Measurements from ENCODE around the gene TNFAIP2. TPM values are rescaled to one million over a fixed set of nuclear protein-coding genes. Genes with fewer than 3 reads are reported as not detected.
A peak's percentile ranks its signal among the peaks of the same experiment; 100 is the strongest.

TNFAIP2 gene
- total and polyA plus RNA-seq, 2 experiments from 2014 or later, result 9.9 to 14.1 TPM

GRCh38 chr14:103160321-103161053 lies 37.2 kb downstream of the TNFAIP2 start:
- DNase-seq (ENCODE audit: low spot score) (no peak), ATAC-seq (no peak)
- H3K4me3 ChIP-seq, result no peak overlapping the region
- Mint-ChIP-seq H3K9me3 (peaks cover 36% of the 10 kb centered on the region), H3K4me3 (no peak overlapping the region), H3K27ac (no peak overlapping the region), H3K36me3 (ENCODE audit: low read depth) (peaks cover 10% of the 10 kb centered on the region), H3K27me3 (ENCODE audit: insufficient read depth, low read depth, poor library complexity) (peaks cover 13% of the 10 kb centered on the region), H3K4me1 (peaks cover 3% of the 10 kb centered on the region; the same call in 2 of the 3 replicates)
- no peaks in the 10 kb centered on the region for H3K27me3 ChIP-seq (ENCODE audit: insufficient read depth)
- H2AFZ ChIP-seq, result peak overlapping the region; percentile 23; the same call in 1 of the 2 replicates
- H3K9me2 ChIP-seq (ENCODE audit: insufficient read depth), result no peaks in the 10 kb centered on the region
- H3F3A ChIP-seq (replicated peaks; ENCODE audit: low read depth), result no peaks in the 10 kb centered on the region
- TF ChIP-seq CTCF (conservative IDR thresholded peaks at IDR 0.05; ENCODE audit: low read depth in 2 of 2), result no peak
- no peak for TF ChIP-seq CREB1 (CRISPR knock-in tag; IDR thresholded peaks at IDR 0.05; ENCODE audit: low read depth)
- no peak for TF ChIP-seq POLR2AphosphoS5 (IDR thresholded peaks at IDR 0.05; ENCODE audit: low read depth)
- TF ChIP-seq NANOG (IDR thresholded peaks at IDR 0.05; ENCODE audit: borderline replicate concordance), result no peak
- no peak for TF ChIP-seq EZH2 (IDR thresholded peaks at IDR 0.05; ENCODE audit: low read depth, unreplicated experiment)
- TF ChIP-seq, protein P1, sequence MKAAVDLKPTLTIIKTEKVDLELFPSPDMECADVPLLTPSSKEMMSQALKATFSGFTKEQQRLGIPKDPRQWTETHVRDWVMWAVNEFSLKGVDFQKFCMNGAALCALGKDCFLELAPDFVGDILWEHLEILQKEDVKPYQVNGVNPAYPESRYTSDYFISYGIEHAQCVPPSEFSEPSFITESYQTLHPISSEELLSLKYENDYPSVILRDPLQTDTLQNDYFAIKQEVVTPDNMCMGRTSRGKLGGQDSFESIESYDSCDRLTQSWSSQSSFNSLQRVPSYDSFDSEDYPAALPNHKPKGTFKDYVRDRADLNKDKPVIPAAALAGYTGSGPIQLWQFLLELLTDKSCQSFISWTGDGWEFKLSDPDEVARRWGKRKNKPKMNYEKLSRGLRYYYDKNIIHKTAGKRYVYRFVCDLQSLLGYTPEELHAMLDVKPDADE (IDR thresholded peaks at IDR 0.05), result no peak
- no peak for TF ChIP-seq ZNF114 (CRISPR knock-in tag; IDR thresholded peaks at IDR 0.05)
- TF ChIP-seq, protein P2, sequence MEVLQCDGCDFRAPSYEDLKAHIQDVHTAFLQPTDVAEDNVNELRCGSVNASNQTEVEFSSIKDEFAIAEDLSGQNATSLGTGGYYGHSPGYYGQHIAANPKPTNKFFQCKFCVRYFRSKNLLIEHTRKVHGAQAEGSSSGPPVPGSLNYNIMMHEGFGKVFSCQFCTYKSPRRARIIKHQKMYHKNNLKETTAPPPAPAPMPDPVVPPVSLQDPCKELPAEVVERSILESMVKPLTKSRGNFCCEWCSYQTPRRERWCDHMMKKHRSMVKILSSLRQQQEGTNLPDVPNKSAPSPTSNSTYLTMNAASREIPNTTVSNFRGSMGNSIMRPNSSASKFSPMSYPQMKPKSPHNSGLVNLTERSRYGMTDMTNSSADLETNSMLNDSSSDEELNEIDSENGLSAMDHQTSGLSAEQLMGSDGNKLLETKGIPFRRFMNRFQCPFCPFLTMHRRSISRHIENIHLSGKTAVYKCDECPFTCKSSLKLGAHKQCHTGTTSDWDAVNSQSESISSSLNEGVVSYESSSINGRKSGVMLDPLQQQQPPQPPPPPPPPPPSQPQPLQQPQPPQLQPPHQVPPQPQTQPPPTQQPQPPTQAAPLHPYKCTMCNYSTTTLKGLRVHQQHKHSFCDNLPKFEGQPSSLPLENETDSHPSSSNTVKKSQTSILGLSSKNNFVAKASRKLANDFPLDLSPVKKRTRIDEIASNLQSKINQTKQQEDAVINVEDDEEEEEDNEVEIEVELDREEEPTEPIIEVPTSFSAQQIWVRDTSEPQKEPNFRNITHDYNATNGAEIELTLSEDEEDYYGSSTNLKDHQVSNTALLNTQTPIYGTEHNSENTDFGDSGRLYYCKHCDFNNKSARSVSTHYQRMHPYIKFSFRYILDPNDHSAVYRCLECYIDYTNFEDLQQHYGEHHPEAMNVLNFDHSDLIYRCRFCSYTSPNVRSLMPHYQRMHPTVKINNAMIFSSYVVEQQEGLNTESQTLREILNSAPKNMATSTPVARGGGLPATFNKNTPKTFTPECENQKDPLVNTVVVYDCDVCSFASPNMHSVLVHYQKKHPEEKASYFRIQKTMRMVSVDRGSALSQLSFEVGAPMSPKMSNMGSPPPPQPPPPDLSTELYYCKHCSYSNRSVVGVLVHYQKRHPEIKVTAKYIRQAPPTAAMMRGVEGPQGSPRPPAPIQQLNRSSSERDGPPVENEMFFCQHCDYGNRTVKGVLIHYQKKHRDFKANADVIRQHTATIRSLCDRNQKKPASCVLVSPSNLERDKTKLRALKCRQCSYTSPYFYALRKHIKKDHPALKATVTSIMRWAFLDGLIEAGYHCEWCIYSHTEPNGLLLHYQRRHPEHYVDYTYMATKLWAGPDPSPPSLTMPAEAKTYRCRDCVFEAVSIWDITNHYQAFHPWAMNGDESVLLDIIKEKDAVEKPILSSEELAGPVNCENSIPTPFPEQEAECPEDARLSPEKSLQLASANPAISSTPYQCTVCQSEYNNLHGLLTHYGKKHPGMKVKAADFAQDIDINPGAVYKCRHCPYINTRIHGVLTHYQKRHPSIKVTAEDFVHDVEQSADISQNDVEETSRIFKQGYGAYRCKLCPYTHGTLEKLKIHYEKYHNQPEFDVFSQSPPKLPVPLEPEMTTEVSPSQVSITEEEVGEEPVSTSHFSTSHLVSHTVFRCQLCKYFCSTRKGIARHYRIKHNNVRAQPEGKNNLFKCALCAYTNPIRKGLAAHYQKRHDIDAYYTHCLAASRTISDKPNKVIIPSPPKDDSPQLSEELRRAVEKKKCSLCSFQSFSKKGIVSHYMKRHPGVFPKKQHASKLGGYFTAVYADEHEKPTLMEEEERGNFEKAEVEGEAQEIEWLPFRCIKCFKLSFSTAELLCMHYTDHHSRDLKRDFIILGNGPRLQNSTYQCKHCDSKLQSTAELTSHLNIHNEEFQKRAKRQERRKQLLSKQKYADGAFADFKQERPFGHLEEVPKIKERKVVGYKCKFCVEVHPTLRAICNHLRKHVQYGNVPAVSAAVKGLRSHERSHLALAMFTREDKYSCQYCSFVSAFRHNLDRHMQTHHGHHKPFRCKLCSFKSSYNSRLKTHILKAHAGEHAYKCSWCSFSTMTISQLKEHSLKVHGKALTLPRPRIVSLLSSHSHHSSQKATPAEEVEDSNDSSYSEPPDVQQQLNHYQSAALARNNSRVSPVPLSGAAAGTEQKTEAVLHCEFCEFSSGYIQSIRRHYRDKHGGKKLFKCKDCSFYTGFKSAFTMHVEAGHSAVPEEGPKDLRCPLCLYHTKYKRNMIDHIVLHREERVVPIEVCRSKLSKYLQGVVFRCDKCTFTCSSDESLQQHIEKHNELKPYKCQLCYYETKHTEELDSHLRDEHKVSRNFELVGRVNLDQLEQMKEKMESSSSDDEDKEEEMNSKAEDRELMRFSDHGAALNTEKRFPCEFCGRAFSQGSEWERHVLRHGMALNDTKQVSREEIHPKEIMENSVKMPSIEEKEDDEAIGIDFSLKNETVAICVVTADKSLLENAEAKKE (CRISPR knock-in tag; IDR thresholded peaks at IDR 0.05), result no peak
- no peak for TF ChIP-seq JUNB (IDR thresholded peaks at IDR 0.05; ENCODE audit: unreplicated experiment)
- TF ChIP-seq EZH2phosphoT487 (IDR thresholded peaks at IDR 0.05; ENCODE audit: unreplicated experiment), result no peak
- TF ChIP-seq ZNF331 (CRISPR knock-in tag; IDR thresholded peaks at IDR 0.05; ENCODE audit: low read depth), result no peak
- no peak for TF ChIP-seq STAT1 (IDR thresholded peaks at IDR 0.05; ENCODE audit: unreplicated experiment)
- TF ChIP-seq, protein P3, sequence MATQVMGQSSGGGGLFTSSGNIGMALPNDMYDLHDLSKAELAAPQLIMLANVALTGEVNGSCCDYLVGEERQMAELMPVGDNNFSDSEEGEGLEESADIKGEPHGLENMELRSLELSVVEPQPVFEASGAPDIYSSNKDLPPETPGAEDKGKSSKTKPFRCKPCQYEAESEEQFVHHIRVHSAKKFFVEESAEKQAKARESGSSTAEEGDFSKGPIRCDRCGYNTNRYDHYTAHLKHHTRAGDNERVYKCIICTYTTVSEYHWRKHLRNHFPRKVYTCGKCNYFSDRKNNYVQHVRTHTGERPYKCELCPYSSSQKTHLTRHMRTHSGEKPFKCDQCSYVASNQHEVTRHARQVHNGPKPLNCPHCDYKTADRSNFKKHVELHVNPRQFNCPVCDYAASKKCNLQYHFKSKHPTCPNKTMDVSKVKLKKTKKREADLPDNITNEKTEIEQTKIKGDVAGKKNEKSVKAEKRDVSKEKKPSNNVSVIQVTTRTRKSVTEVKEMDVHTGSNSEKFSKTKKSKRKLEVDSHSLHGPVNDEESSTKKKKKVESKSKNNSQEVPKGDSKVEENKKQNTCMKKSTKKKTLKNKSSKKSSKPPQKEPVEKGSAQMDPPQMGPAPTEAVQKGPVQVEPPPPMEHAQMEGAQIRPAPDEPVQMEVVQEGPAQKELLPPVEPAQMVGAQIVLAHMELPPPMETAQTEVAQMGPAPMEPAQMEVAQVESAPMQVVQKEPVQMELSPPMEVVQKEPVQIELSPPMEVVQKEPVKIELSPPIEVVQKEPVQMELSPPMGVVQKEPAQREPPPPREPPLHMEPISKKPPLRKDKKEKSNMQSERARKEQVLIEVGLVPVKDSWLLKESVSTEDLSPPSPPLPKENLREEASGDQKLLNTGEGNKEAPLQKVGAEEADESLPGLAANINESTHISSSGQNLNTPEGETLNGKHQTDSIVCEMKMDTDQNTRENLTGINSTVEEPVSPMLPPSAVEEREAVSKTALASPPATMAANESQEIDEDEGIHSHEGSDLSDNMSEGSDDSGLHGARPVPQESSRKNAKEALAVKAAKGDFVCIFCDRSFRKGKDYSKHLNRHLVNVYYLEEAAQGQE (IDR thresholded peaks at IDR 0.05; ENCODE audit: unreplicated experiment), result no peak
- no peak overlapping the region for H3K27ac ChIP-seq (ENCODE audit: low read depth)
- no peaks in the 10 kb centered on the region for H3K36me3 ChIP-seq (ENCODE audit: insufficient read depth)
- H3K4me1 ChIP-seq (ENCODE audit: insufficient read depth), result no peaks in the 10 kb centered on the region
- no peaks in the 10 kb centered on the region for H4K20me1 ChIP-seq (replicated peaks; ENCODE audit: insufficient read depth)
- no peak overlapping the region for H3K4me2 ChIP-seq
- H3K79me2 ChIP-seq (replicated peaks; ENCODE audit: insufficient read depth), result no peaks in the 10 kb centered on the region

Data from GM23338 (cell line).